Measurements from ENCODE around the gene ADGRL3.

ADGRL3 gene

GRCh38 chr4:61274286-61274685 is 74.2 kb downstream of the ADGRL3 start:
- ChIA-PET POLR2A (no interaction called here), CTCF (interaction anchor here (1.4 kb wide), 1 partner anchor 11 kb away, joined by 3 read pairs; no protein-coding TSS in a partner anchor)
- no peak for TF ChIP-seq CTCF (IDR thresholded peaks at IDR 0.05; ENCODE audit: control extremely low read depth, extremely low read depth, low read depth, missing control alignments)
- DNase-seq (ENCODE audit: extremely low spot score) = no peak

GRCh38 chr4:61275241-61275640 is 75.1 kb downstream of the ADGRL3 start:
- POLR2A ChIA-PET = no interaction called here
- no peak for TF ChIP-seq CTCF (IDR thresholded peaks at IDR 0.05; ENCODE audit: control extremely low read depth, extremely low read depth, low read depth, missing control alignments)
- CTCF ChIA-PET = no interaction called here
- no peak for DNase-seq (ENCODE audit: extremely low spot score)

- CTCF ChIA-PET = no interaction called here
- TF ChIP-seq CTCF (IDR thresholded peaks at IDR 0.05; ENCODE audit: control extremely low read depth, extremely low read depth, low read depth, missing control alignments) = no peak
Observed at GRCh38 chr4:61276029-61276428, 75.9 kb downstream of the ADGRL3 start.

GRCh38 chr4:61277785-61278760 is 77.9 kb downstream of the ADGRL3 start:
- no peak for TF ChIP-seq CTCF (IDR thresholded peaks at IDR 0.05; ENCODE audit: control extremely low read depth, extremely low read depth, low read depth, missing control alignments)
- CTCF ChIA-PET = interaction anchor here (1.3 to 1.5 kb wide), 2 partner anchors 10 to 29 kb away, joined by 3 to 4 read pairs; no protein-coding TSS in a partner anchor
- no peak for DNase-seq (ENCODE audit: extremely low spot score)
- POLR2A ChIA-PET = no interaction called here

More at GRCh38 chr4:61276029-61276428, 75.9 kb downstream of the ADGRL3 start:
- POLR2A ChIA-PET = no interaction called here
- no peak for DNase-seq (ENCODE audit: extremely low spot score)

GRCh38 chr4:61292322-61292721 is 92.2 kb downstream of the ADGRL3 start:
- no peak for DNase-seq (ENCODE audit: extremely low spot score)
- ChIA-PET POLR2A (no interaction called here), CTCF (interaction anchor here (1.1 kb wide), 1 partner anchor 28 kb away, joined by 3 read pairs; no protein-coding TSS in a partner anchor)
- TF ChIP-seq CTCF (IDR thresholded peaks at IDR 0.05; ENCODE audit: control extremely low read depth, extremely low read depth, low read depth, missing control alignments) = no peak

- DNase-seq (ENCODE audit: extremely low spot score) = no peak
- POLR2A ChIA-PET = no interaction called here
- CTCF ChIA-PET = no interaction called here
- no peak for TF ChIP-seq CTCF (IDR thresholded peaks at IDR 0.05; ENCODE audit: control extremely low read depth, extremely low read depth, low read depth, missing control alignments)
Observed at GRCh38 chr4:61293707-61294400, 93.7 kb downstream of the ADGRL3 start.

Measured in GM10248 (cell line).